ENCODE results near the gene KRT8.

Gene KRT8

GRCh38 chr12:52924764-52925716 lies 20.2 kb upstream of the KRT8 start:
- no peak for DNase-seq (ENCODE audit: low read depth)
- TF ChIP-seq, protein P1, sequence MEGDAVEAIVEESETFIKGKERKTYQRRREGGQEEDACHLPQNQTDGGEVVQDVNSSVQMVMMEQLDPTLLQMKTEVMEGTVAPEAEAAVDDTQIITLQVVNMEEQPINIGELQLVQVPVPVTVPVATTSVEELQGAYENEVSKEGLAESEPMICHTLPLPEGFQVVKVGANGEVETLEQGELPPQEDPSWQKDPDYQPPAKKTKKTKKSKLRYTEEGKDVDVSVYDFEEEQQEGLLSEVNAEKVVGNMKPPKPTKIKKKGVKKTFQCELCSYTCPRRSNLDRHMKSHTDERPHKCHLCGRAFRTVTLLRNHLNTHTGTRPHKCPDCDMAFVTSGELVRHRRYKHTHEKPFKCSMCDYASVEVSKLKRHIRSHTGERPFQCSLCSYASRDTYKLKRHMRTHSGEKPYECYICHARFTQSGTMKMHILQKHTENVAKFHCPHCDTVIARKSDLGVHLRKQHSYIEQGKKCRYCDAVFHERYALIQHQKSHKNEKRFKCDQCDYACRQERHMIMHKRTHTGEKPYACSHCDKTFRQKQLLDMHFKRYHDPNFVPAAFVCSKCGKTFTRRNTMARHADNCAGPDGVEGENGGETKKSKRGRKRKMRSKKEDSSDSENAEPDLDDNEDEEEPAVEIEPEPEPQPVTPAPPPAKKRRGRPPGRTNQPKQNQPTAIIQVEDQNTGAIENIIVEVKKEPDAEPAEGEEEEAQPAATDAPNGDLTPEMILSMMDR (conservative IDR thresholded peaks at IDR 0.05; ENCODE audit: low read depth, low read length): no peak
- H3K4me3 ChIP-seq (ENCODE audit: low read length): no peak overlapping the region

- H3K4me3 ChIP-seq (ENCODE audit: low read length): no peak overlapping the region
- no peak for DNase-seq (ENCODE audit: low read depth)
- TF ChIP-seq, protein P1 (conservative IDR thresholded peaks at IDR 0.05; ENCODE audit: low read depth, low read length): no peak
Measured at GRCh38 chr12:52921488-52922165, 16.8 kb upstream of the KRT8 start.

DNA sequence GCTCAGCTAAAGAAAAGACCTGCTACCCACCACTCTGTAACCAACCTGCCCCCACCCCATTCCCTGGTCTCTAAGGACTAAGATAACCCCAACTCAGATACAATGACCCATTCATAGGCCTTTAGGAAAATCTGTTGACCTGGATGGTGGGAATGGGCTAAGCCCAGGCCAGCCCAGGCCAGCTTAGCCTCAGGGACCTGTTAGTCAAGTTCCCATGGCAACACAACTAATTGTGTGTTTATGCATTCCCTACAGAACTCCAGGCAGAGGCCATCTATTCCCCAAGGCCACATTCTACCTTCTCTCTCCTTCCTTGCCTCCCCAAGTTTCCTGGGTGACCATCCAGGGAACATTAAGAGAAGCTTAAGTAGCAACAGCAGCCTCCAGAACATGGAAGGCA lies 16.1 kb upstream of the KRT8 start:
- no peak for DNase-seq (ENCODE audit: low read depth)
- TF ChIP-seq, protein P1 (conservative IDR thresholded peaks at IDR 0.05; ENCODE audit: low read depth, low read length): no peak
- H3K4me3 ChIP-seq (ENCODE audit: low read length): no peak overlapping the region

GRCh38 chr12:52918784-52919183 lies 13.9 kb upstream of the KRT8 start:
- TF ChIP-seq, protein P1 (conservative IDR thresholded peaks at IDR 0.05; ENCODE audit: low read depth, low read length): no peak
- H3K4me3 ChIP-seq (ENCODE audit: low read length): no peak overlapping the region
- no peak for DNase-seq (ENCODE audit: low read depth)

- TF ChIP-seq, protein P1 (conservative IDR thresholded peaks at IDR 0.05; ENCODE audit: low read depth, low read length): no peak
Measured at GRCh38 chr12:52918351-52918750, 13.5 kb upstream of the KRT8 start.

GRCh38 chr12:52917800-52918199 lies 12.9 kb upstream of the KRT8 start:
- no peak overlapping the region for H3K4me3 ChIP-seq (ENCODE audit: low read length)
- no peak for DNase-seq (ENCODE audit: low read depth)
- TF ChIP-seq, protein P1 (conservative IDR thresholded peaks at IDR 0.05; ENCODE audit: low read depth, low read length): no peak

More at GRCh38 chr12:52918351-52918750, 13.5 kb upstream of the KRT8 start:
- H3K4me3 ChIP-seq (ENCODE audit: low read length): no peak overlapping the region
- DNase-seq (ENCODE audit: low read depth): no peak
